Ascending aorta (tissue), 2 donors: ENCODE data around the gene TVP23A. TPM values are rescaled to one million over a fixed set of nuclear protein-coding genes. Genes with fewer than 3 reads are reported as not detected.
"Not testable (repeated sequence)": the region's sequence is repeated elsewhere in the genome, so short reads cannot be mapped to it uniquely, and the experiment has no call there.

ENCODE experiments used
- DNase-seq, 2 donors: peaks; one replicate each; pipeline ENCODE4 v3.0.0-alpha.2; 2019; ENCODE audit warnings: low spot score in 2 of 2
- H3K27ac ChIP-seq, 2 donors: fragments of 200-600 bp; sonication (generic); one replicate each; pipeline ENCODE4 v1.5.1; 2016 to 2017; ENCODE audit warnings: mild to moderate bottlenecking in 1 of 2
- H3K27me3 ChIP-seq: fragments of 200-600 bp; sonication (generic); one replicate; pipeline ENCODE4 v1.5.1; 2017
- H3K36me3 ChIP-seq, 2 donors: fragments of 200-600 bp; sonication (generic); one replicate each; pipeline ENCODE4 v1.5.1; 2016
- H3K4me1 ChIP-seq, 2 donors: fragments of 200-600 bp; sonication (generic); one replicate each; pipeline ENCODE4 v1.5.1; 2016 to 2017; ENCODE audit warnings: mild to moderate bottlenecking in 1 of 2
- H3K4me3 ChIP-seq, 2 donors: fragments of 200-600 bp; sonication (generic); one replicate each; pipeline ENCODE4 v1.5.1; 2016 to 2017; ENCODE audit warnings: mild to moderate bottlenecking in 1 of 2
- H3K9me3 ChIP-seq, 2 donors: fragments of 200-600 bp; sonication (generic); one replicate each; pipeline ENCODE4 v1.5.1; 2016
- CTCF ChIP-seq, 3 experiments: fragments of 200-600 bp in 2 of 3; fragments of 450-650 bp in 1 of 3; sonication (generic) in 2 of 3; IDR thresholded peaks; one replicate each; pipeline ENCODE4 v1.5.1; 2016 to 2019; ENCODE audit warnings: antibody characterized with exemption in 3 of 3, mild to moderate bottlenecking in 1 of 3, moderate library complexity in 1 of 3
- intact Hi-C: fragments of 100-400 bp; cut with DNase I; formaldehyde crosslinking; loops from one replicate; pipeline ENCODE4 v1.15.1; 2023
- total RNA-seq: library from RNA; depleted of rRNA; stranded (reverse); fragments of >200 nt; gene quantifications from one replicate; pipeline ENCODE4 v1.1.0, GENCODE V29; 2016

Gene TVP23A
- total RNA-seq, 1 donor from 2014 or later, result not detected

- Histone ChIP-seq H3K4me1 (no peaks in the 10 kb centered on the region), H3K27ac (no peak overlapping the region), H3K4me3 (no peak overlapping the region), H3K36me3 (no peaks in the 10 kb centered on the region), H3K27me3 (no peaks in the 10 kb centered on the region), H3K9me3 (no peaks in the 10 kb centered on the region)
- intact Hi-C loops, result no loop called here
- no peak for TF ChIP-seq CTCF (IDR thresholded peaks at IDR 0.05)
- no peak for DNase-seq
Measured at GRCh38 chr16:10834766-10835165, 16.2 kb upstream of the TVP23A start.

- no peak for TF ChIP-seq CTCF (IDR thresholded peaks at IDR 0.05)
- Histone ChIP-seq H3K4me3 (no peak overlapping the region), H3K36me3 (no peaks in the 10 kb centered on the region), H3K9me3 (no peaks in the 10 kb centered on the region), H3K27me3 (no peaks in the 10 kb centered on the region), H3K4me1 (peaks cover 0 to 3% of the 10 kb centered on the region in 2 donors), H3K27ac (no peak overlapping the region)
- DNase-seq, result no peak
- intact Hi-C loops, result no loop called here
Measured at GRCh38 chr16:10834130-10834529, 15.5 kb upstream of the TVP23A start.

- H3K27me3 ChIP-seq, result no peaks in the 10 kb centered on the region
- intact Hi-C loops, result no loop called here
- H3K27ac ChIP-seq, result no peak overlapping the region
- peaks cover 0 to 9% of the 10 kb centered on the region in 2 donors for H3K4me1 ChIP-seq
- H3K4me3 ChIP-seq, result no peak overlapping the region
- no peak for DNase-seq
- TF ChIP-seq CTCF (IDR thresholded peaks at IDR 0.05), result no peak
- no peaks in the 10 kb centered on the region for H3K9me3 ChIP-seq
- no peaks in the 10 kb centered on the region for H3K36me3 ChIP-seq
Measured at GRCh38 chr16:10833271-10833670, 14.7 kb upstream of the TVP23A start.

- no peak for DNase-seq
- Histone ChIP-seq H3K27me3 (no peaks in the 10 kb centered on the region), H3K4me3 (no peak overlapping the region), H3K9me3 (no peaks in the 10 kb centered on the region), H3K27ac (no peak overlapping the region), H3K4me1 (peaks cover 7 to 18% of the 10 kb centered on the region in 2 donors), H3K36me3 (no peaks in the 10 kb centered on the region)
- intact Hi-C loops, result no loop called here
- TF ChIP-seq CTCF (IDR thresholded peaks at IDR 0.05), result no peak
Measured at GRCh38 chr16:10831894-10832886, 13.6 kb upstream of the TVP23A start.

- H3K36me3 ChIP-seq, H3K4me3 ChIP-seq, H3K9me3 ChIP-seq, intact Hi-C loops, H3K27me3 ChIP-seq, DNase-seq: not testable (repeated sequence)
- peak overlapping the region; percentile 61 to 93 for H3K27ac ChIP-seq
- peaks cover 10 to 25% of the 10 kb centered on the region in 2 donors for H3K4me1 ChIP-seq
Measured at GRCh38 chr16:10830240-10830639, 11.6 kb upstream of the TVP23A start.

- Histone ChIP-seq H3K4me1 (peaks cover 10 to 25% of the 10 kb centered on the region in 2 donors), H3K4me3 (peak overlapping the region in 1 of 2 donors; percentile 30), H3K27ac (peak overlapping the region; percentile 93 to 99)
- H3K27me3 ChIP-seq, DNase-seq, H3K9me3 ChIP-seq, H3K36me3 ChIP-seq: not testable (repeated sequence)
- intact Hi-C loops, result loop anchor here (1.0 to 5.0 kb wide), 7 partner anchors 73 to 668 kb away; partner anchors contain the start of gene EMP2
Measured at GRCh38 chr16:10829390-10830098, 10.9 kb upstream of the TVP23A start.
